Hepatocyte (in vitro differentiated cells): Measurements from ENCODE around the gene PUM2. TPM values are rescaled to one million over a fixed set of nuclear protein-coding genes. Genes with fewer than 3 reads are reported as not detected.

Source experiments
- DNase-seq: peaks from one replicate; pipeline ENCODE4 v3.0.0-alpha.2; 2016; ENCODE audit warnings: low spot score
- H2AFZ ChIP-seq: fragments of 200-600 bp; sonication (generic); 2 replicates; pipeline ENCODE4 v1.6.0; 2016; ENCODE audit warnings: antibody characterized with exemption, mild to moderate bottlenecking
- H3K27ac ChIP-seq: fragments of 200-600 bp; sonication (generic); 2 replicates; pipeline ENCODE4 v1.5.1; 2016; ENCODE audit warnings: mild to moderate bottlenecking
- H3K27me3 ChIP-seq: fragments of 200-600 bp; sonication (generic); 2 replicates; pipeline ENCODE4 v1.6.1; 2016
- H3K36me3 ChIP-seq: fragments of 200-600 bp; sonication (generic); replicated peaks from 2 replicates; pipeline ENCODE4 v1.5.1; 2016; ENCODE audit warnings: low read depth; ENCODE audit not compliant: insufficient read depth
- H3K4me1 ChIP-seq: fragments of 200-600 bp; sonication (generic); 2 replicates; pipeline ENCODE4 v1.5.1; 2016; ENCODE audit warnings: mild to moderate bottlenecking, moderate library complexity; ENCODE audit not compliant: insufficient read depth
- H3K4me2 ChIP-seq: fragments of 200-600 bp; sonication (generic); 2 replicates; pipeline ENCODE4 v1.6.0; 2016
- H3K4me3 ChIP-seq: fragments of 200-600 bp; sonication (generic); 2 replicates; pipeline ENCODE4 v1.5.1; 2016; ENCODE audit warnings: mild to moderate bottlenecking
- H3K79me2 ChIP-seq: fragments of 200-600 bp; sonication (generic); 2 replicates; pipeline ENCODE4 v1.6.0; 2017; ENCODE audit warnings: mild to moderate bottlenecking
- H3K9me2 ChIP-seq: fragments of 200-600 bp; sonication (generic); replicated peaks from 2 replicates; pipeline ENCODE4 v1.6.0; 2017; ENCODE audit warnings: mild to moderate bottlenecking; ENCODE audit not compliant: insufficient read depth
- H3K9me3 ChIP-seq: fragments of 200-600 bp; sonication (generic); 2 replicates; pipeline ENCODE4 v1.5.1; 2016; ENCODE audit warnings: low read depth, mild to moderate bottlenecking
- H4K20me1 ChIP-seq: fragments of 200-600 bp; sonication (generic); 2 replicates; pipeline ENCODE4 v1.6.0; 2016; ENCODE audit warnings: mild to moderate bottlenecking; ENCODE audit not compliant: insufficient read depth, poor library complexity, severe bottlenecking
- CTCF ChIP-seq: fragments of 200-600 bp; sonication (generic); IDR thresholded peaks from 2 replicates; pipeline ENCODE4 v1.5.1; 2016; ENCODE audit warnings: antibody characterized with exemption, mild to moderate bottlenecking; ENCODE audit not compliant: poor library complexity
- EZH2 ChIP-seq: fragments of 200-600 bp; sonication (generic); IDR thresholded peaks from 2 replicates; pipeline ENCODE4 v1.6.1; 2016; ENCODE audit warnings: antibody characterized with exemption, mild to moderate bottlenecking, borderline replicate concordance
- EZH2phosphoT487 ChIP-seq: fragments of 200-600 bp; sonication (generic); IDR thresholded peaks from one replicate; pipeline ENCODE4 v1.6.1; 2018; ENCODE audit warnings: antibody characterized with exemption, mild to moderate bottlenecking, low read depth, moderate library complexity; ENCODE audit not compliant: unreplicated experiment, severe bottlenecking
- WGBS: methylation state at CpG from one replicate; pipeline ENCODE4 v1.1.6; 2016; ENCODE audit warnings: low lambda C conversion rate; ENCODE audit errors: missing lambda C conversion rate; 5-methylcytosine and 5-hydroxymethylcytosine counted together
- polyA plus RNA-seq: library from polyadenylated mRNA; unstranded; fragments of >200 nt; fragmentation: Nextera tagmentation; extraction: Ambion mirVana; gene quantifications from 2 replicates; pipeline ENCODE4 v1.2.1, GENCODE V29; 2016
- total RNA-seq: library from RNA; depleted of rRNA; stranded (reverse); fragments of >200 nt; gene quantifications from 2 replicates; pipeline ENCODE4 v1.2.3, GENCODE V29; 2014

The PUM2 gene
- total and polyA plus RNA-seq, 2 experiments from 2014 or later: 14.4 to 55.5 TPM

GRCh38 chr2:20397811-20398447, 47.3 kb upstream of the PUM2 start:
- Histone ChIP-seq H3K27me3 (no peaks in the 10 kb centered on the region), H4K20me1 (no peaks in the 10 kb centered on the region), H2AFZ (no peak overlapping the region), H3K4me2 (no peak overlapping the region), H3K79me2 (no peaks in the 10 kb centered on the region), H3K9me3 (no peaks in the 10 kb centered on the region), H3K4me1 (no peaks in the 10 kb centered on the region), H3K4me3 (no peak overlapping the region), H3K27ac (no peak overlapping the region), H3K9me2 (no peaks in the 10 kb centered on the region), H3K36me3 (no peaks in the 10 kb centered on the region)
- DNase-seq: no peak
- TF ChIP-seq EZH2phosphoT487 (no peak), EZH2 (no peak), CTCF (no peak)
- WGBS: 89% methylated on average over 5 of the region's 5 CpGs

GRCh38 chr2:20396356-20397000, 45.8 kb upstream of the PUM2 start:
- no peak for TF ChIP-seq EZH2phosphoT487
- no peak for TF ChIP-seq EZH2
- no peak for TF ChIP-seq CTCF
- no peaks in the 10 kb centered on the region for H3K9me3 ChIP-seq
- H3K27ac ChIP-seq: no peak overlapping the region
- no peaks in the 10 kb centered on the region for H3K9me2 ChIP-seq
- no peak overlapping the region for H2AFZ ChIP-seq
- H3K4me2 ChIP-seq: no peak overlapping the region
- no peak for DNase-seq
- no peaks in the 10 kb centered on the region for H3K36me3 ChIP-seq
- H3K27me3 ChIP-seq: no peaks in the 10 kb centered on the region
- 79% methylated on average over 9 of the region's 9 CpGs for WGBS
- H3K79me2 ChIP-seq: no peaks in the 10 kb centered on the region
- no peaks in the 10 kb centered on the region for H3K4me1 ChIP-seq
- H3K4me3 ChIP-seq: no peak overlapping the region
- no peaks in the 10 kb centered on the region for H4K20me1 ChIP-seq

GRCh38 chr2:20393986-20394385, 43.3 kb upstream of the PUM2 start:
- H3K4me2 ChIP-seq: no peak overlapping the region
- H3K9me2 ChIP-seq: no peaks in the 10 kb centered on the region
- no peaks in the 10 kb centered on the region for H3K36me3 ChIP-seq
- 93% methylated on average over 4 of the region's 4 CpGs for WGBS
- DNase-seq: no peak
- H2AFZ ChIP-seq: no peak overlapping the region
- no peaks in the 10 kb centered on the region for H3K27me3 ChIP-seq
- no peaks in the 10 kb centered on the region for H3K9me3 ChIP-seq
- H4K20me1 ChIP-seq: no peaks in the 10 kb centered on the region
- H3K4me1 ChIP-seq: no peaks in the 10 kb centered on the region
- no peaks in the 10 kb centered on the region for H3K79me2 ChIP-seq
- no peak overlapping the region for H3K27ac ChIP-seq
- TF ChIP-seq EZH2phosphoT487 (no peak), CTCF (no peak), EZH2 (no peak)
- no peak overlapping the region for H3K4me3 ChIP-seq
